D341Med (cell line): ENCODE data around the gene CPNE9.

ENCODE experiments used
- DNase-seq: peaks from one replicate; pipeline ENCODE4 v3.0.0; 2012; ENCODE audit warnings: low spot score

The CPNE9 gene

DNA sequence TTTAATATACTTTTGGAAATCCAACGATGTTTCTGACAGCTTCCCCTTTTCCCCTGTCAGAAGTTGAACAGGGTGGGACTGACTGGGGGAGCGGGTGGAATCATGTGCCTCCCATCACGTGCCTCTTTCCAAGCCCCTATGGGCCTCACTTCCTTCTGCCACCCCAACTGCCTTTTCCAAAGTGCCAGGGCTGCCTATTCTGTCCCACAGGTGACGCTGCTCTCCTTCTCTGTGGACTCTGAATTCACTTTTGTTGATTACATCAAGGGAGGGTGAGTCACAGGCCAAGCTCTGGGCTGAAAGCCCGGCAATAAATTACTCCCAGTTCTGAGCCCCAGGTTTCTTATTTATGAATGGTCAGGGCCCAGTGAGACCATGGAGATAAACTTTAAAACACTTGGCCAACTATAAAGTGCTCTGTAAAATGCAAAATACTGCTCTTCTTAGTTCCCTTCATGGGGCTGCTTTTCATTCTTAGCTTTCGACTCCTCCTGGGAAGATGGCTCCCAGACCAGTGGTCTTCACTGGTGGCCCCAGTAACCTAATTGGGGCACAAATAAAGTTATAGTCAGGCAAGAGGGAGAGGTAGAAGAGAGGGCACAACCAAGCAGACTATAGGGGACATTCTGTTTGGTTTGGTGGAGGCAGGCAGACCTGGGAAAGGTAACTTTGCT is 12.3 kb downstream of the CPNE9 start:
- no peak for DNase-seq

DNA sequence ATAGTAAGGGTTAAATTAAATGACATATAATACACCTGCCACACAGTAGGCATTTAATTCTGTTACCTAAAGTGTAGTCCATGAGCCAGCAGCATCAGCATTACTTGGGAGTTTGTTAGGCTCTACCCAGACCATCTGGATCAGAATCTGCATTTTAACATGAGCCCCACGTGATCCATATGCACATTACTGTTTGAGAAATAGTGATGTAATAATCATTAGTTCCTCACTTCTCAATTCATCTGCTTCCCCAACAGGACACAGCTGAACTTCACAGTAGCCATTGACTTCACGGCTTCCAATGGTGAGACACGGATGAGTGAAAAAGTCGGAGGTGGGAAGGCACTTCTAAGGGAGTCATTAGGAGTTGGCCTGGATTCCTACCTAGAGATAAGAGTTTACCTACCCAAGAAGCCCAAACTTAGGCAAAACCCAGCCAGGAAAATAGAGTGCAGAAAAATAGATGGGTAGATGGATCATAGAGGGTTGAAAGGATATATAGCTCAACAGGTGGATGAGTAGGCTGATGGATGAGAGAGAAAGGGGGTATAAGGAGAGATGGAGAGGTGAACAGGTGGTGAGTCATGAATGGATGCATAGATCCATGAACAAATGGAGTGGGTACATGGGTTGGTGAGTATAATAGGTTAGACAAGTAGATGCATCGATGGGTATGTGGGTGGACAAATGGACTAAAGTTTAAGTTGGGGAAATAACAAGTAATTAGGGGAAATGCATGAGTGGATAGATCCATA is 13.3 kb downstream of the CPNE9 start:
- DNase-seq, result no peak

DNA sequence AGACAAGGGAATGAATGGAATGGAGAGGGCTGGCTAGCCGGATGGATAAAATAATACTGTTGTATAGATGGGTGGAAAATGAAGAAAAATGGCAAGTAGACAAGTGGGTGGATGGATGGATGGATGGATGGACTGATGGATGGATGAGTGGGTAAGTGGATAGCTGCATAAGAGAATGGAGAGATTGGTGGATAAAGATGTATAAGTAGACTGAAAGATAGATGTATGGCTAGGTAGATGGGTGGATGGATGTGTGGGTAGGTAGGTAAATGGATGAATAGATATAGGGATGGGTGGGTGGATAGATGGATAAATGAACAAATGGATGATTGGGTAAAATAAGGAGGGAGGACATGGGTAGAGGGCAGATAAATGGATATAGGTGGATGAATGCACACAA is 13.9 kb downstream of the CPNE9 start:
- DNase-seq, result no peak

DNA sequence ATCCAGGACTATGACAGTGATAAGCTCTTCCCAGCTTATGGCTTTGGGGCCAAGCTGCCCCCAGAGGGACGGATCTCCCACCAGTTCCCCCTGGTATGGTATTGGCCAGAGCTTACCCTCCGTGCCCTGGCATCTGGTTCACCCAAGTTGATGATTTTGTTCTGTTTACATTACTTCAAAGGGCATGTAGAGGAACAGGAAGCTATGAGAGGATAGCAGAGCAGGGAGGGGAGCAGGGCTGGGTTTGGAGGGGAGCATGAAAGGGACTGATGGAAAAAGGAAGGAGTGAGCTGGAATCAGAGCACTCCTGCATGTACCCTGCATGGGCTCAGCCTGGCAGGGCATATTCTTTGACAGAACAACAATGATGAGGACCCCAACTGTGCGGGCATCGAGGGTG is 14.5 kb downstream of the CPNE9 start:
- DNase-seq, result no peak

DNA sequence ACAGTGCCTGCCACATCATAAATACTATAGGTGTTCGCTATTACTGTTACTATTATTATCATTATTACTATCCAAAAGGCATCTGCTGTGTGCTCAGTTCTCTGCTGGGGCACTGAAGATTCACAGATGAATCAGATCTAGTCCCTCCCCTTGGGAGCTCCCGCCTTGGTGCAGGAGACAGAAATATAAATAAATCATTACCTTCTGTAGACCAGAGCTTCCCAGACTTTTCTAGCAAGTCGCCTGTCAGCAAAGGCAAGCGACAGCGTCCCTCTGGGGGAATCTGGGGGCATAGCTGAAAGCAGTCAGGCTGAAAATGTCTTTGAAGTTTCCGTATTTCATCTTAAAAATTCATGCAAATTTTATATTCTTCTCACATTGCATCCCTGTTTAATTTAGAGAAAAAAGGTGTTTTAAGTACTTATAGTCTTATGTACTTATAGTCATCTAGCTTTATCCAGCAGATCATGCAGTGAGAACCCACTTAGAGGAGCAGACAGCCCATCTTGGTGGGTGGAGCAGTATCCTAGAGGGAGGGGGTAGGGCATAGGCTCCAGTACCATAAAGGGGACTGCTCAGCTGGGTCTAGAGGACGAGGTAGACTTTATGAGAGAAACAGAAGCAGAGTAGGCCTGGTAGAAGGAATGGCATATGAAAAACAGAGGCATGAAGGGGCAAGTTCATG is 17.5 kb downstream of the CPNE9 start:
- DNase-seq, result no peak

DNA sequence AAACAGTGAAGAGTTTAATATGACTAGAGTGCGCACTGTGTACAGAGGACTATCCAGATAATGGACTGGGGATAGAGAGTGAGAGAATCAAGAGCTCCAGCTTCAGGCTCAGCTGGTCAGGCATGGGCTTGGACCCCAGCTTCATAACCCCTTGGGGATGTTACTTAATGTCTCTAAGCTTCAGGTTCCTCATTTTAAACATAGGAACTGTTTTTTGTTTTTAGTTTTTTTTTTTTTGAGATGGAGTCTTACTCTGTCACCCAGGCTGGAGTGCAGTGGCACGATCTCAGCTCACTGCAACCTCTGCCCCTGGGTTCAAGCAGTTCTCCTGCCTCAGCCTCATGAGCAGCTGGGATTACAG is 18.0 kb downstream of the CPNE9 start:
- no peak for DNase-seq

DNA sequence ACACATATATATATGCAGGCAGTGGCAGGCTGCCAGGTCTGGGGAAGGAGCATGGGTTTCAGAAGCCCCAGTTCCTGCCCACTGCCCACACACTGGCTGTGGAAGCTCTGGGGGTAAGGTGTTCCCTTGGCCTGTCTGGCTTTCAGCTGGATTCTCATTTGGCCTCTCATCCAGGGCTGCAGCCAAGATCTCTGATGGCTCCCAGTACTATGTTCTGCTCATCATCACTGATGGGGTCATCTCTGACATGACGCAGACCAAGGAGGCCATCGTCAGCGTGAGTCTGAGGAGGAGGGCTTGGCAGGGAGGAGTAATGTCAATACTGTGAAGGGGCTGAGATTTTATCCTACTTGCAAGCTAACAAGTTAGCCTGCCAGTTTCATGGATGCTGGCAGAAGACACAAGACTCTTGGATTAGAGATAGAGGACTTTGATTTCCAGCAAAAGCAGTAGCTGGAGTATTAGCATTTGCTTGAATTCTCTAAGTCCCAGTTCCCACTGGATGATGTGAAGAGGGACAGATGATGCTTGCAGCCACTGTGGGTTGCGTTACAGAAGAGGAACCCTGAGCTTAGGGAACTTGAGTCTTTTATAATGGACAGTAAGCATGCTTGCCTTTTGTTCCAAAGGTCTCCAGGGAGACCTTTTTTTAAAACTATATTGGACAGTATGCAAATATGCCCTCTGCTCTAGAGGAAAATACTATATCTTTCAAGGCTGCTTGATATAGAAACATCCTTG is 22.3 kb downstream of the CPNE9 start:
- no peak for DNase-seq

DNA sequence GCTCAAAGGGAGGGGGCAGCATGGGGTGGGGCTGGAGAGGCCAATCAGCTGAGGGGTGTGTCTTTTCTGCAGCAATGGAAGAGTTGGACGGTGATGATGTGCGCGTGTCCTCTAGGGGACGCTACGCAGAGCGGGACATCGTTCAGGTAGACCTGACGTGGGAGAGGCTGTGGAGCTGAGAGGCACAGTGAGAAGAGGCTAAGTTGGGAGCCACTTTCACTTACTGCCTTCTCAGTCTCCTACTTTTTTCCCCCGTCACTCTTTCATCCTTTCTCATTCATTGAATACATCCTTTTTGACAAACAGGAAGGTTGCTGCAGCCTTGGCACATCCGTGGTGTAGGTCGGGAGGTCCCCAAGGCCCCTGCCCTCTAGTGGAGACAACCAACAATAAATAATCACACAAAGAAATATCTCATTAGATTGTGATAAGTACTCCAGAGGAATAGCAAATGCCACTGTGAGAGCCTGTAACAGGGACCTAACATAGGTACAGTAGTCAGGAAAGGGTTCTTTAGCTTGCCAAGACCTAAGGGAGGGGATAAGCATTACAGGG is 23.5 kb downstream of the CPNE9 start:
- DNase-seq, result peak; percentile 73

DNA sequence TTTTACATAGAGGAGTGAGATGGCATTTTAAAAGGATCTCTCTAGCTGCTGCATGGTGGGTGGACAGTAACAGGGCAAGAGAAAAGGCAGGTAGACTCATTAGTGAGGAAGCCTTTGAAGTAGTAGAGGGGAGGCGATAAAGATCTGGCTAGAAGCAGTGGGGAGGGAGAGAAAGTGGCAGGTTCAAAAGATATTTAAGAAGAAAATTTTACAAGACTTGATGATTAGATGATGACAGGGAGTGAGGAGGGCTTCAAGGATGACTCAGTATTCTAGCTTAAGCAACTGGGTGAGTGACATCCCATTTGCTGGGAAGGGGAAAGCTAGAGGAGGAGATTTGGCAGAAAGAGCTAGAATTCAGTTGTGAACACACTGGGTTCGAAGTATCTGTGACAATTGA is 24.1 kb downstream of the CPNE9 start:
- no peak for DNase-seq

DNA sequence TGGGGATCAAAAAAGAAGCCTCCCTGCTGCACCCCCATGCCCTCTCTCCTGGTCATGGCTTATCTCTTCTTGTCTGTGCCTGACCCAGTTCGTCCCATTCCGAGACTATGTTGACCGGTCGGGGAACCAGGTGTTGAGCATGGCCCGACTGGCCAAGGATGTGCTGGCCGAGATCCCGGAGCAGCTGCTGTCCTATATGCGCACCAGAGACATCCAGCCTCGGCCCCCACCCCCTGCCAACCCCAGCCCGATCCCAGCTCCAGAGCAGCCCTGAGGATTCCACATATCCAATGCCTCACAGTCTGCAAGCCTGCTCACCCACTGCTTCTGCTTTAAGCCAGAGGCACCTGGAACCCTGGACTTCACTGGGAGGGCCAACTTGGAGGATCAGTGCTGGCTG is 25.8 kb downstream of the CPNE9 start:
- no peak for DNase-seq

DNA sequence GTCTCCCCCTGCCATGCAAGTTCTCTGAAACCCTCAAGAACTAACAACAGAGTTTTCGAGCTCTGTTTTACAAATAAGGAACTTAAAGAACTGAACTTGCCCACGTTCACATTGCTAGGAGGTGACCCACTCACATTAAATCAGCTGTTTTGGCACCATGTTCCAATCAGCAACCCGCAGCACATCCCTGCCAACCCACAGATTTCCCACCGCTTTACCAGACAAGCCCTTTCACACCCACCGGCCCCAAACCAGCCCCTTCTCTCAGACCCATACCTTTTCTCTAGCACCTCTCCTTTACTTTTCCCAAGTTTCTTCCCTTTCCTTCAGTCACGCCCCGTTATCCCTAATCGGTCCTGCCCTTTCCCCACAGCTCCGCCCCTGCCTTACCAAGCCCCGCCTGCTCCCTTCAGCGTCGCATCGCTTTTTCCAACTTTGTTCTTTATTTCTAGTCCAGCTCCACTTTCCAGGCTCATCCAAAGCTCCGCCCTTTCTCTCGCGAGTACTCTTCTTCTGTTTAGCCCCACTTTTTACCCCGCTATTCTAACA is 27.1 kb downstream of the CPNE9 start:
- DNase-seq, result no peak

DNA sequence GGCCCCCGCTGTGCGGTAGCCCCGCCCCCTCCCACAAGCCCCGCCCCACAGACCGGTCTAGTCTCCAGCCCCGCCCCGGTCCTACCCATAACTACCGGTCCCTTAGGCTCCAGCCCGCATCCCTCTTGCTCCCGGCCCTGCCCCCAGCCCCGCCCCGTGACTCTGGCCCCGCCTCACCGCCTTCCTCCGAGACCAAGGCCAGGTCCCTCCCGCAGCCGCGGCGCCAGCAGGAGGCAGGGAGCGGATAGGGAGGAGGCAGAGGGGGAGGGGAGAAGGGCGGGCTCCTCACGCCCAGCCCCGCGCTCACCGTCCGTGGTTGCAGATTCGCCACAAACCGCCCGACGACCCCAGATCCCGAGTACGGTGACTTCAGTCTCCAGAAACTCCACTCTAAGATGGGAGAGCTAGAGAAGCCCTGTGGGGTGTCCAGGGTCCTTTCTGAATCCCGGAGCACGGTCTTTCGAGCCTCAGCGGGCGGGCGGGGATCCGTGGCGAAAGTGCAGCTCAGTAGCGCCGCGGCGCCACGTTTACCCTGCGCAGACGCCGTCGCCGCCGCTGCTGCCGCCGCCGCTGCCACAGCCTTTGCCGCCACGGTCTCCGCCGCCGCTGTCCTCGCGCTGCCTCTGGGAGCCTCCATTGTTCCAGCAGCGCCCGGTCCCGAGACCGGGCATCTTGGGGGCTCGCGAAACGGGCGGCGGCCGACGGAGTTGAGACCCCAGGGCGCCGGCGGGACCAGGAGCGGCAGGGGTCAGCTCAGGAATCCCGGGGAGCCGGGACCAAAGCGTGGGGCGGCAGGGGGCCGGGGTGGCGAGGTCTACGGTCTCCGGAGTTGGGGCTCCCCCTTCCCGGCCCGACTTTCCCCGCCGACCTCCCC is 27.8 kb downstream of the CPNE9 start, which contains the start of gene BRPF1:
TSS of gene BRPF1 (plus strand) at position 530 of the 874 bp plus-strand sequence. CDS start 2,406 bp downstream, outside the sequence.
- peak; percentile 99 for DNase-seq

DNA sequence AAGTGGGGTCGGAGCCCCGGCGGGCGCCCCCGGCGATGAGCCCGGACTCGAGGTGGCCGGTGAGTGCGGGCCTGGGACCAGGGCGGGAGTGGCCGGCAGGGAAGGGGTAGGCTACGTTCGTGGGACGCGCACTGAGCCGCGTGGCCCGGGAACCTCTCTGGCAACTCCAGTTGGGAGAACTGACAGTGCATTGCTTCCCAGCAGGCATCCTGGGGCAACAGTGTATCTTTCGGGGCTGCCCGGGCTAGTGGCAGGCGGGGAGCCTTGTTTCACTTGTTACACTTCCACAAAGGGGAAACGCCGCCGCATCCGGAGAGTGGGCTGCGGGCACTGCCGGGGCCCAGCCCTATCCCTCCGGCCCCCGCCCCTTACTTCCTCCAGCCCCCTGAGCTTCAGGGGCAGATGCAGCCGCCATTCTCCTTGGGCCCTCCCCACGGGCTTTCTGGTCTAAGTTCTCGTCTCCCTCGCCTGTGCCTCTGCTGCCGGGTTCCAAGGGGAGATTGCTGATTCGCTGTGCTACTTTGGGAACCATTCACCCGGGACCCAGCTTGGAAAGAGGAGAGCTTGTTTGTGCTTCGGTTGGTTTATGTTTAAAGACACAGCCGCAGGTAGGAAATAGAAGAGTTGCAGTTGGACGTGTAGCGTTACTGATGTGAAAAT is 28.6 kb downstream of the CPNE9 start:
- no peak for DNase-seq

DNA sequence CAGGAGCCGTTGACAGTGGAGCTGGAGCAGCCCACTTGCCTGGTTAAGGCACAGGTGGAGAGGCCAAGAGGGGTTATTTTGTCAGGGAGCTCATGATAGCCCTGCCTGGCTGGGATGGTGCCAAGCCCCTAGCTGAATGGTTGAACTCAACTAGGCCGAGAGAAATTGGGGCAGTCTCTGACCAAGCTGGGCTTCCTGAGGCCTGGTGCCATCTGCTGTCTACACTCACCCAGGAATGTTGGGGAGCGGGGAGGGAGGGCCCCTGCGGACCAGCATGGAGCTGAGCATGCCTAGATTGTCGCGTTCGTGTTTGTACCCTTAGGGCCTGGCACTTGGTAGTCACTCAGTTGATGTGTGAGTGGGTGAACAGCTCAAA is 29.1 kb downstream of the CPNE9 start:
- DNase-seq, result no peak

DNA sequence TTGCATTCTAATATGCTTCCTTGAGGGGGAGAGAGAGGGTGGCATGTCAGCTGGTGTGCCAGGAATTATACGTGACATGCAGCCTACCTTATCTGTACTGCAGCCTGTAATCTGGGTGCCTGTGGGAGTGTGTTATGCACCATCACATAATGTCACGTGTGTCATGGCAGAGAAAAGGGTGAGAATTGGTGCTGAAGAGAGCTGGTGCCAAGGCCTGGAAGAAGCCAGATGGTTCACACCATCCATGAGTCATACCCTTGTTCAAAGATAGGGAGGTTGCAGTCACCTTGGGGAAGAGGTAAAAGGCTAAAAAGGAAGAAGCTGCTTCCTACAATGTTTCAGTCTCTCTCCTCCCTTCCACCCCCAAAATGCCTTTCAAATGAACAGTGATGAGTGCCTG is 33.2 kb downstream of the CPNE9 start:
- DNase-seq, result no peak

DNA sequence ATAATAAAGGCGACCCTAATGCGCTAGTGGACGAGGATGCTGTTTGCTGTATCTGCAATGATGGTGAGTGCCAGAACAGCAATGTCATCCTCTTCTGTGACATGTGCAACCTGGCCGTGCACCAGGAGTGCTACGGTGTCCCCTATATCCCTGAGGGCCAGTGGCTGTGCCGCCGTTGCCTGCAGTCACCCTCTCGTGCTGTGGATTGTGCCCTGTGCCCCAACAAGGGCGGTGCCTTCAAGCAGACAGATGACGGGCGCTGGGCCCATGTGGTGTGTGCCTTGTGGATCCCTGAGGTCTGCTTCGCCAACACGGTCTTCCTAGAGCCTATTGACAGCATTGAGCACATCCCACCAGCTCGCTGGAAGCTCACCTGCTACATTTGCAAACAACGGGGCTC is 35.5 kb downstream of the CPNE9 start:
- DNase-seq, result no peak

DNA sequence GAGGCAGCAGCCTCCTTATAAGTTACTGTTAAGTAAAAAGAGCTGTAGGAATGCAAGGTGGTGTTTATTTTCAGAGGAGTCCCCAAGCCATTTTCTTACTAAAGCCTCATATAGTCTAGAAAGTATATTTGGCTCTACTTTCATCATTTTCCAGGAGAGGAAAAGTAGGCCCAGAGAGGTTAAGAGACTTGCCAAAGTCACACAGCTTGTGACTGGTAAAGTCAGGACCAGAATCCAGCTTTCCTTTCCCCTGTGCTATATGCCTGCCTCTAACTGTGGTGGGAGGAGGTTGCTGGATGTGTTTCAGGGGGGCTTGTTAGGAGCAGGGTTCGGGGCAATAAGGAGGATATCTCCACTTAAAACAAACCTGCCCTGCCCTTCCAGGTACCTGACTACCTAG is 38.9 kb downstream of the CPNE9 start:
- no peak for DNase-seq

DNA sequence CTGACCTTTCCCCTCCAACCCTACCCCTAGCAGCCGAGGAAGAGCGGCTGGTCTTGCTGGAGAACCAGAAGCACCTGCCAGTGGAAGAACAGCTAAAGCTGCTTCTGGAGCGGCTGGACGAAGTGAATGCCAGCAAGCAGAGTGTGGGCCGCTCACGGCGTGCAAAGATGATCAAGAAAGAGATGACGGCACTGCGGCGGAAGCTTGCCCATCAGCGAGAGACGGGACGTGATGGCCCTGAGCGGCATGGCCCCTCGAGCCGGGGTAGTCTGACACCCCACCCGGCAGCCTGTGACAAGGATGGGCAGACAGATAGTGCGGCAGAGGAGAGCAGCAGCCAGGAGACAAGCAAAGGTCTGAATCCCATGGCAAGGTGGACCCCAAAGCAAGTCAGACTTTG is 39.9 kb downstream of the CPNE9 start:
- no peak for DNase-seq

DNA sequence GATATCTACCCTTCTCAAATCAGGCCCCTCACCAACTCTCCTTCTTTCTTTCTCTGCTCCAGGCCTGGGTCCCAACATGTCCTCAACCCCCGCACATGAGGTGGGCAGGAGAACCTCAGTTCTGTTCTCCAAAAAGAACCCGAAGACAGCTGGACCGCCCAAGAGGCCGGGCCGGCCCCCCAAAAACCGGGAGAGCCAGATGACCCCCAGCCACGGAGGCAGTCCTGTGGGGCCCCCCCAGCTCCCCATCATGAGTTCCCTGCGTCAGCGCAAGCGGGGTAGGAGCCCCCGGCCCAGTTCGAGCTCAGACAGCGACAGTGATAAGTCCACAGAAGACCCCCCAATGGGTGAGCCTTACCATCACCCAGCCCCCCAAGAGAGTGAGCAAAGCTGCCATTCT is 40.5 kb downstream of the CPNE9 start:
- DNase-seq, result no peak

DNA sequence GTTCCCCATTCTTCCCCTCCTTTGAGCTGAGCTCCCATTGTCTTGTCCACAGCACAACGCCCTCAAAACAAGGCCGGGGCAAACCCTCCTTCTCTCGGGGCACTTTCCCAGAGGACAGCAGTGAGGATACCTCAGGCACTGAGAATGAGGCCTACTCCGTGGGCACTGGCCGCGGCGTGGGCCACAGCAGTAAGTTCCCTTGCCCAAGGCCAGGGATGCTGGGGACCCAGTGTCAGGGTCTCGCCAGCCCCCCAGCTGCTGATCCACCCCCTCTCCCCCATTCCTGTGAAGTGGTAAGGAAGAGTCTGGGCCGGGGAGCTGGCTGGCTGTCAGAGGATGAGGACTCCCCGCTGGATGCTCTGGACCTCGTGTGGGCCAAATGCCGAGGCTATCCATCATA is 41.9 kb downstream of the CPNE9 start:
- DNase-seq, result no peak

DNA sequence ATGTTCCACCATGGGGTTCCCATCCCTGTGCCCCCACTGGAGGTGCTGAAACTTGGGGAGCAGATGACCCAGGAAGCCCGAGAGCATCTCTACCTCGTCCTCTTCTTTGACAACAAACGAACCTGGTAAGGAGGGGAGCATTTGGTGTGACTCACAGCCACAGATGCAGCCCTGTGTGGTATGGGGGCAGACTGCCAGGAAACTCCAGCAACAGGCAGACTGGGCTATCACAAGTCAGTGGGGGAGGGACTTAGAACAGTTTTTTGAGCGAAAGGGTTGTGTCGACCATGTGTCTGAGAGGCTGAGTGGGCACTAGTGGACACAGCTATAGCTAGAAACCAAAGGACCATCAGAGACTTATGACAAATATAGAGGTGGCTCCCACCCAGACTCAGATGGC is 42.7 kb downstream of the CPNE9 start:
- DNase-seq, result no peak
